WTC11 (cell line): Measurements from ENCODE around the gene ZNF324B. TPM values are rescaled to one million over a fixed set of nuclear protein-coding genes. Genes with fewer than 3 reads are reported as not detected.

Experiments
- ATAC-seq: fragments of 200-7000 bp; cut with Tn5 transposase; 2 replicates; pipeline ENCODE4 v1.10.0; 2021; ENCODE audit warnings: mild to moderate bottlenecking, moderate library complexity
- CTCF ChIA-PET: fragments of 300-600 bp; sonication (Branson Sonifier 250); formaldehyde crosslinking; loops from one replicate; lab custom pipeline; 2021; ENCODE audit warnings: antibody characterized with exemption; lab: Charles Lee
- POLR2A ChIA-PET: fragments of 350-600 bp; sonication (Branson Sonifier 250); formaldehyde crosslinking; loops from one replicate; lab custom pipeline; 2021; ENCODE audit warnings: antibody characterized with exemption; lab: Charles Lee
- DNase-seq: peaks from one replicate; pipeline ENCODE4 v3.0.0; 2021; ENCODE audit warnings: low spot score
- H3K27ac Mint-ChIP-seq: 2 replicates; pipeline ENCODE4 v1.8.0; 2021; ENCODE audit warnings: mixed read lengths
- H3K27me3 Mint-ChIP-seq: 2 replicates; pipeline ENCODE4 v1.8.0; 2021; ENCODE audit warnings: low read depth, mild to moderate bottlenecking, moderate library complexity, mixed read lengths
- H3K36me3 Mint-ChIP-seq: 2 replicates; pipeline ENCODE4 v1.8.0; 2021; ENCODE audit warnings: mixed read lengths
- H3K4me1 Mint-ChIP-seq: 2 replicates; pipeline ENCODE4 v1.8.0; 2022; ENCODE audit warnings: mixed read lengths
- H3K4me3 Mint-ChIP-seq: 2 replicates; pipeline ENCODE4 v1.8.0; 2021; ENCODE audit warnings: mild to moderate bottlenecking, moderate library complexity, mixed read lengths
- H3K9me3 Mint-ChIP-seq: 2 replicates; pipeline ENCODE4 v1.8.0; 2021; ENCODE audit warnings: mixed read lengths
- ARID4B ChIP-seq: sonication (generic); formaldehyde crosslinking; IDR thresholded peaks from 2 replicates; pipeline ENCODE4 v1.8.0; 2023; ENCODE audit warnings: missing genetic modification reagents, mild to moderate bottlenecking, borderline replicate concordance
- CBFB ChIP-seq: sonication (generic); formaldehyde crosslinking; IDR thresholded peaks from 2 replicates; pipeline ENCODE4 v1.8.1; 2022; ENCODE audit warnings: mild to moderate bottlenecking, low read depth, missing genetic modification reagents
- E2F4 ChIP-seq: sonication (generic); formaldehyde crosslinking; IDR thresholded peaks from 2 replicates; pipeline ENCODE4 v1.8.1; 2022; ENCODE audit warnings: low read depth, mild to moderate bottlenecking, moderate library complexity, missing genetic modification reagents, borderline replicate concordance
- E2F5 ChIP-seq: sonication (generic); formaldehyde crosslinking; IDR thresholded peaks from 2 replicates; pipeline ENCODE4 v1.8.1; 2022; ENCODE audit warnings: mild to moderate bottlenecking, moderate library complexity, missing genetic modification reagents
- FOXJ3 ChIP-seq: sonication (generic); formaldehyde crosslinking; IDR thresholded peaks from 2 replicates; pipeline ENCODE4 v1.9.0; 2021; ENCODE audit warnings: missing genetic modification reagents, mild to moderate bottlenecking, borderline replicate concordance
- IRF1 ChIP-seq: sonication (generic); formaldehyde crosslinking; IDR thresholded peaks from 2 replicates; pipeline ENCODE4 v1.8.0; 2023; ENCODE audit warnings: missing genetic modification reagents
- MXD4 ChIP-seq: fragments of 250-450 bp; sonication (Bioruptor Pico); IDR thresholded peaks from 2 replicates; pipeline ENCODE4 v1.8.0; 2021; ENCODE audit warnings: mild to moderate bottlenecking, moderate library complexity, borderline replicate concordance
- PREB ChIP-seq: sonication (generic); formaldehyde crosslinking; IDR thresholded peaks from 2 replicates; pipeline ENCODE4 v1.8.1; 2022; ENCODE audit warnings: mild to moderate bottlenecking, missing genetic modification reagents, moderate library complexity, borderline replicate concordance
- SMAD4 ChIP-seq: sonication (generic); formaldehyde crosslinking; IDR thresholded peaks from 2 replicates; pipeline ENCODE4 v1.8.0; 2022; ENCODE audit warnings: mild to moderate bottlenecking, missing genetic modification reagents
- USF1 ChIP-seq: sonication (generic); formaldehyde crosslinking; IDR thresholded peaks from 2 replicates; pipeline ENCODE4 v1.8.0; 2022; ENCODE audit warnings: mild to moderate bottlenecking, missing genetic modification reagents
- ZBTB21 ChIP-seq: sonication (generic); formaldehyde crosslinking; IDR thresholded peaks from 2 replicates; pipeline ENCODE4 v1.8.1; 2023; ENCODE audit warnings: mild to moderate bottlenecking, missing genetic modification reagents, borderline replicate concordance
- ZBTB43 ChIP-seq: sonication (generic); formaldehyde crosslinking; IDR thresholded peaks from 2 replicates; pipeline ENCODE4 v1.8.1; 2023; ENCODE audit warnings: mild to moderate bottlenecking, missing genetic modification reagents
- ZNF121 ChIP-seq: sonication (generic); formaldehyde crosslinking; IDR thresholded peaks from 2 replicates; pipeline ENCODE4 v1.8.0; 2023; ENCODE audit warnings: missing genetic modification reagents
- ZNF219 ChIP-seq: sonication (generic); formaldehyde crosslinking; IDR thresholded peaks from 2 replicates; pipeline ENCODE4 v1.8.0; 2023; ENCODE audit warnings: missing genetic modification reagents, mild to moderate bottlenecking, borderline replicate concordance
- ZNF232 ChIP-seq: sonication (generic); formaldehyde crosslinking; IDR thresholded peaks from 2 replicates; pipeline ENCODE4 v1.8.0; 2022; ENCODE audit warnings: mild to moderate bottlenecking, missing genetic modification reagents
- ZNF281 ChIP-seq: sonication (generic); formaldehyde crosslinking; IDR thresholded peaks from 2 replicates; pipeline ENCODE4 v1.8.0; 2023; ENCODE audit warnings: mild to moderate bottlenecking, missing genetic modification reagents
- ZNF396 ChIP-seq: fragments of 250-450 bp; sonication (Bioruptor Pico); IDR thresholded peaks from 2 replicates; pipeline ENCODE4 v1.8.0; 2021; ENCODE audit warnings: mild to moderate bottlenecking, moderate library complexity, borderline replicate concordance
- ZSCAN18 ChIP-seq: fragments of 250-450 bp; sonication (Bioruptor Pico); IDR thresholded peaks from 2 replicates; pipeline ENCODE4 v2.1.2; 2022; ENCODE audit warnings: mild to moderate bottlenecking, moderate library complexity
- total RNA-seq: library from RNA; stranded (reverse); gene quantifications from 3 replicates; pipeline ENCODE4 v1.2.3, GENCODE V29; 2021

Gene ZNF324B
- total RNA-seq, 1 experiment from 2014 or later = 4.0 TPM

- TF ChIP-seq ARID4B (CRISPR knock-in tag) (no peak), ZBTB43 (CRISPR knock-in tag) (no peak), ZNF396 (no peak), ZNF232 (CRISPR knock-in tag) (no peak), ZNF281 (CRISPR knock-in tag) (no peak), USF1 (CRISPR knock-in tag) (no peak)
Observed at GRCh38 chr19:58450856-58451357, 515 bp upstream of the ZNF324B start (continued).

- no peak for DNase-seq
- Mint-ChIP-seq H3K9me3 (peaks cover 15% of the 10 kb centered on the region), H3K4me3 (no peak overlapping the region), H3K36me3 (peaks cover 13% of the 10 kb centered on the region), H3K27me3 (peaks cover 44% of the 10 kb centered on the region), H3K27ac (no peak overlapping the region), H3K4me1 (peaks cover 7% of the 10 kb centered on the region)
- no peak for TF ChIP-seq E2F4 (CRISPR knock-in tag)
- TF ChIP-seq ZBTB21 (CRISPR knock-in tag) = no peak
- no peak for TF ChIP-seq PREB (CRISPR knock-in tag)
- TF ChIP-seq ZNF396 = no peak
- no peak for TF ChIP-seq MXD4 (CRISPR knock-in tag)
- TF ChIP-seq ZSCAN18 = no peak
- no peak for TF ChIP-seq FOXJ3
- no peak for TF ChIP-seq ZNF121
- no peak for TF ChIP-seq CBFB (CRISPR knock-in tag)
- no peak for TF ChIP-seq SMAD4
- no peak for TF ChIP-seq ZNF219 (CRISPR knock-in tag)
- TF ChIP-seq IRF1 (CRISPR knock-in tag) = no peak
- TF ChIP-seq E2F5 (CRISPR knock-in tag) = no peak
- TF ChIP-seq, all 79 proteins: peak for 0
- POLR2A ChIA-PET = no interaction called here
- CTCF ChIA-PET = no interaction called here
- ATAC-seq = no peak
Observed at GRCh38 chr19:58453743-58454142, 2.3 kb downstream of the ZNF324B start.
